Caco-2 (cell line): Measurements from ENCODE around the gene OTOP2. TPM values are rescaled to one million over a fixed set of nuclear protein-coding genes. Genes with fewer than 3 reads are reported as not detected.

Experiments used
- BruUV-seq: library from RNA; stranded (reverse); fragments of 400-500 nt; replicated peaks from 2 replicates; lab custom pipeline; 2021; lab: Mats Ljungman, UMichigan
- CTCF ChIA-PET: fragments of 300-600 bp; sonication (Branson Sonifier 250); formaldehyde crosslinking; loops from one replicate; lab custom pipeline; 2022; ENCODE audit warnings: antibody characterized with exemption; lab: Charles Lee
- POLR2A ChIA-PET: fragments of 300-600 bp; sonication (Branson Sonifier 250); formaldehyde crosslinking; loops from one replicate; lab custom pipeline; 2022; ENCODE audit warnings: antibody characterized with exemption; lab: Charles Lee
- DNase-seq, 2 experiments: peaks; one replicate each; pipeline versions ENCODE4 v3.0.0 to v3.0.0-alpha.2; 2020 to 2022
- H3K27me3 ChIP-seq: replicated peaks from 2 replicates; pipeline ENCODE4 v1.6.0; 2011; ENCODE audit warnings: low read length; ENCODE audit not compliant: control insufficient read depth, insufficient read depth
- H3K36me3 ChIP-seq: 2 replicates; pipeline ENCODE4 v1.5.1; 2011; ENCODE audit warnings: low read length; ENCODE audit not compliant: control insufficient read depth, insufficient read depth
- H3K4me1 ChIP-seq: fragments of 250-450 bp; sonication (Bioruptor Pico); 2 replicates; pipeline ENCODE4 v1.5.1; 2020; ENCODE audit warnings: mild to moderate bottlenecking
- H3K4me3 ChIP-seq: 2 replicates; pipeline ENCODE4 v1.5.1; 2011; ENCODE audit warnings: low read depth, mild to moderate bottlenecking, control low read depth, low read length
- H3K9me3 ChIP-seq: fragments of 250-450 bp; sonication (Bioruptor Pico); 2 replicates; pipeline ENCODE4 v1.5.1; 2020; ENCODE audit warnings: mild to moderate bottlenecking, moderate library complexity
- H3K27ac Mint-ChIP-seq: one replicate; pipeline ENCODE4 v1.8.0; 2022; ENCODE audit warnings: mixed read lengths; ENCODE audit not compliant: unreplicated experiment
- H3K27me3 Mint-ChIP-seq: one replicate; pipeline ENCODE4 v1.8.0; 2022; ENCODE audit warnings: mixed read lengths; ENCODE audit not compliant: insufficient read depth, unreplicated experiment
- H3K36me3 Mint-ChIP-seq: one replicate; pipeline ENCODE4 v1.8.0; 2022; ENCODE audit warnings: mild to moderate bottlenecking, mixed read lengths; ENCODE audit not compliant: insufficient read depth, unreplicated experiment
- H3K4me1 Mint-ChIP-seq: one replicate; pipeline ENCODE4 v1.8.0; 2022; ENCODE audit warnings: low read depth, mixed read lengths; ENCODE audit not compliant: unreplicated experiment
- H3K4me3 Mint-ChIP-seq: one replicate; pipeline ENCODE4 v1.8.0; 2022; ENCODE audit warnings: mild to moderate bottlenecking, moderate library complexity, mixed read lengths; ENCODE audit not compliant: unreplicated experiment
- H3K9me3 Mint-ChIP-seq: one replicate; pipeline ENCODE4 v1.8.0; 2022; ENCODE audit warnings: mixed read lengths; ENCODE audit not compliant: unreplicated experiment
- intact Hi-C: fragments of 100-400 bp; cut with micrococcal nuclease; formaldehyde crosslinking; loops from one replicate; pipeline ENCODE4 v1.10.0; 2022; ENCODE audit not compliant: unreplicated experiment
- total RNA-seq: library from RNA; stranded (reverse); gene quantifications from 2 replicates; pipeline ENCODE4 v1.2.3, GENCODE V29; 2022
- TF ChIP-seq, protein P1 (sequence below), 2 experiments: fragments of 200-600 bp in 1 of 2; IDR thresholded peaks; 1 replicate in 1 of 2; 2 replicates in 1 of 2; pipeline versions ENCODE4 v1.5.1 to v1.8.0; 2011 to 2022; ENCODE audit warnings: antibody characterized with exemption in 1 of 2, control low read depth in 1 of 2, inconsistent platforms in 1 of 2, low read depth in 1 of 2, low read length in 1 of 2, mild to moderate bottlenecking in 1 of 2, moderate library complexity in 1 of 2; ENCODE audit not compliant: insufficient read depth in 1 of 2, severe bottlenecking in 1 of 2, unreplicated experiment in 1 of 2

The OTOP2 gene
- total RNA-seq, 1 experiment from 2014 or later = not detected

DNA sequence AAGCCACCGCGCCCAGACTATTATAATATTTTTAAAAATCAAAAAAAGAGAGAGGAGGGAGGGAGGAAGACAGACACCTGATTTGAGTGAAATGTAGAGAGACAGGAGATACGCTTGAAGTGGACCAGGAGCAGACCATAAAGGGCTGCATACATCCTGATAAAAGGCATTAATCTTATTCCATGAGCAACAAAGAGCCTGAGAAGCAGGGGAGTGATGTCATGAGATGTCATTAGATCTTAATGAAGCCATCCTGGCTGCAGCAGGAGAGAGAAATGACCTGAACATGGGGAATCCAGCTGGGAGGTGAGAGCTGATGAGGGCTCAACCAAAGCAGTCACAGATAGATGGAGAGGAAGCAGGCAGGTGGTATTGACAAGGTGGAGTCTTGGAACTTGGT, 53.7 kb downstream of the OTOP2 start:
- intact Hi-C loops = no loop called here
- no peak overlapping the region for H3K27ac Mint-ChIP-seq
- BruUV-seq = no TSS peak
- no peak overlapping the region for H3K4me3 Mint-ChIP-seq
- H3K27me3 Mint-ChIP-seq = peaks cover 2% of the 10 kb centered on the region
- no peaks in the 10 kb centered on the region for H3K4me1 Mint-ChIP-seq
- no peaks in the 10 kb centered on the region for H3K9me3 Mint-ChIP-seq
- H3K36me3 Mint-ChIP-seq = peaks cover 6% of the 10 kb centered on the region
- Histone ChIP-seq H3K9me3 (no peaks in the 10 kb centered on the region), H3K27me3 (no peaks in the 10 kb centered on the region), H3K4me1 (peaks cover 11% of the 10 kb centered on the region), H3K4me3 (no peak overlapping the region), H3K36me3 (no peaks in the 10 kb centered on the region)
- CTCF ChIA-PET = interaction anchor here (1.1 to 1.4 kb wide), 2 partner anchors 10 to 16 kb away, joined by 3 to 6 read pairs; partner anchors contain the start of gene CDR2L
- no peak for DNase-seq
- POLR2A ChIA-PET = no interaction called here
- TF ChIP-seq, protein P1, sequence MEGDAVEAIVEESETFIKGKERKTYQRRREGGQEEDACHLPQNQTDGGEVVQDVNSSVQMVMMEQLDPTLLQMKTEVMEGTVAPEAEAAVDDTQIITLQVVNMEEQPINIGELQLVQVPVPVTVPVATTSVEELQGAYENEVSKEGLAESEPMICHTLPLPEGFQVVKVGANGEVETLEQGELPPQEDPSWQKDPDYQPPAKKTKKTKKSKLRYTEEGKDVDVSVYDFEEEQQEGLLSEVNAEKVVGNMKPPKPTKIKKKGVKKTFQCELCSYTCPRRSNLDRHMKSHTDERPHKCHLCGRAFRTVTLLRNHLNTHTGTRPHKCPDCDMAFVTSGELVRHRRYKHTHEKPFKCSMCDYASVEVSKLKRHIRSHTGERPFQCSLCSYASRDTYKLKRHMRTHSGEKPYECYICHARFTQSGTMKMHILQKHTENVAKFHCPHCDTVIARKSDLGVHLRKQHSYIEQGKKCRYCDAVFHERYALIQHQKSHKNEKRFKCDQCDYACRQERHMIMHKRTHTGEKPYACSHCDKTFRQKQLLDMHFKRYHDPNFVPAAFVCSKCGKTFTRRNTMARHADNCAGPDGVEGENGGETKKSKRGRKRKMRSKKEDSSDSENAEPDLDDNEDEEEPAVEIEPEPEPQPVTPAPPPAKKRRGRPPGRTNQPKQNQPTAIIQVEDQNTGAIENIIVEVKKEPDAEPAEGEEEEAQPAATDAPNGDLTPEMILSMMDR (IDR thresholded peaks at IDR 0.05; ENCODE audit: insufficient read depth in 1 of 2, low read depth in 1 of 2, low read length in 1 of 2, severe bottlenecking in 1 of 2, unreplicated experiment in 1 of 2) = no peak

DNA sequence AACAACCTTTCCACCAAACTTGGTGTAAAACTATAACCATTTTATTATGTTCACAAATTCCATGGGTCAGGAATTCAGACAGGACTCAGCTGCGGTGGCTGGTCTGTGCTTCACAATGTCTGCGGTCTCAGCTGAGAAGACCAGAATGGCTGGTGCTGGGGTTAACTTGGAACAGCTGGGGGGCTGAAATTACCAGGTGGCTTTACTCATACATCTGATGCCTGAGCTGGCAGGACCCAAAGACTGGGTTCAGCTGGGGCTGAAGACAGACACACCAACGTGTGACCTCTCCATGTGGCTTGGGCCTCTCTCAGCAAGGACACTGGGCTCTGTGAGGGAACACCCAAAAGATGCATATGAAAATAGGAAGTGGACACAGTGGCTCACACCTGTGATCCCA, 54.2 kb downstream of the OTOP2 start:
- ChIA-PET CTCF (interaction anchor here (0.7 to 1.4 kb wide), 3 partner anchors 9 to 102 kb away, joined by 3 to 6 read pairs (median 4); partner anchors contain the start of gene CDR2L), POLR2A (no interaction called here)
- DNase-seq = no peak
- no peaks in the 10 kb centered on the region for H3K4me1 Mint-ChIP-seq
- Histone ChIP-seq H3K36me3 (no peaks in the 10 kb centered on the region), H3K9me3 (no peaks in the 10 kb centered on the region), H3K4me1 (peaks cover 12% of the 10 kb centered on the region), H3K4me3 (no peak overlapping the region), H3K27me3 (no peaks in the 10 kb centered on the region)
- no peak overlapping the region for H3K4me3 Mint-ChIP-seq
- H3K36me3 Mint-ChIP-seq = peaks cover 6% of the 10 kb centered on the region
- intact Hi-C loops = no loop called here
- H3K27me3 Mint-ChIP-seq = peaks cover 2% of the 10 kb centered on the region
- H3K9me3 Mint-ChIP-seq = no peaks in the 10 kb centered on the region
- H3K27ac Mint-ChIP-seq = no peak overlapping the region
- BruUV-seq = no TSS peak
- TF ChIP-seq, protein P1 (IDR thresholded peaks at IDR 0.05; ENCODE audit: insufficient read depth in 1 of 2, low read depth in 1 of 2, low read length in 1 of 2, severe bottlenecking in 1 of 2, unreplicated experiment in 1 of 2) = no peak

DNA sequence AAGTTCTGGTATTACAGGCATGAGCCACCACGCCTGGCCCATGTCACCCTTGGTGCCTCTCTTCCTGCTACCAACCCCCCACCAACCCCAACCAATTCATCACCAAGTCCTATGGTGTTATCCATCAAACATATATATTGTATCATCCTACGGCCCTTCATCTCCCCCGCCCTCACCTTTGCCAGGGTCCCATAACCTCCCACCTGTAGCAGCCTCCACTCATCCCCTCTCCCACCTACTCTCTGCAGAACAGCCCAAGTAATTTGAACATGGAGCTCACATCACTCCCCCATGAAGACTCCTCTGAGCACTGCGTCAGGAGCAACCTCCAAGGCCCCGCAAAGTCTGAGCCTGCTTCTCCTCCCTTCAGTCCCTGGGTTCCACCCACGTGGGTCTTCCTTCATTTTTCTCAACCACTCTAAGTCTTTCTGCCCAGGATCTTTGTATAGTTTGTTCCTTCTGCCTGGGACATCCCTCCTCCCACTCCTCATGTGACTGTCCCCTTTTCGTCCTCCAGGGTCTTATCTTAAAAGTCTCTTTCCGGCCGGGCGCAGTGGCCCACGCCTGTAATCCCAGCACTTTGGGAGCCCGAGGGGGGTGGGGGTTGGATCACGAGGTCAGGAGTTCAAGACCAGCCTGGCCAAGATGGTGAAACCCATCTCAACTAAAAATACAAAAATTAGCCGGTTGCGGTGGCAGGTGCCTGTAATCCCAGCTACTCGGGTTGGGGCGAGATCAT, 55.5 kb downstream of the OTOP2 start:
- Histone ChIP-seq H3K36me3 (no peaks in the 10 kb centered on the region), H3K4me3 (no peak overlapping the region), H3K4me1 (peaks cover 13% of the 10 kb centered on the region), H3K9me3 (no peaks in the 10 kb centered on the region), H3K27me3 (no peaks in the 10 kb centered on the region)
- H3K36me3 Mint-ChIP-seq = peaks cover 6% of the 10 kb centered on the region
- H3K9me3 Mint-ChIP-seq = no peaks in the 10 kb centered on the region
- TF ChIP-seq, protein P1 (IDR thresholded peaks at IDR 0.05; ENCODE audit: insufficient read depth in 1 of 2, low read depth in 1 of 2, low read length in 1 of 2, severe bottlenecking in 1 of 2, unreplicated experiment in 1 of 2) = no peak
- no peak for DNase-seq
- H3K4me1 Mint-ChIP-seq = no peaks in the 10 kb centered on the region
- H3K4me3 Mint-ChIP-seq = no peak overlapping the region
- CTCF ChIA-PET = no interaction called here
- POLR2A ChIA-PET = no interaction called here
- H3K27me3 Mint-ChIP-seq = peaks cover 2% of the 10 kb centered on the region
- no peak overlapping the region for H3K27ac Mint-ChIP-seq
- no TSS peak for BruUV-seq
- intact Hi-C loops = no loop called here
